ENCODE results near the gene UBE2I.

Gene UBE2I

DNA sequence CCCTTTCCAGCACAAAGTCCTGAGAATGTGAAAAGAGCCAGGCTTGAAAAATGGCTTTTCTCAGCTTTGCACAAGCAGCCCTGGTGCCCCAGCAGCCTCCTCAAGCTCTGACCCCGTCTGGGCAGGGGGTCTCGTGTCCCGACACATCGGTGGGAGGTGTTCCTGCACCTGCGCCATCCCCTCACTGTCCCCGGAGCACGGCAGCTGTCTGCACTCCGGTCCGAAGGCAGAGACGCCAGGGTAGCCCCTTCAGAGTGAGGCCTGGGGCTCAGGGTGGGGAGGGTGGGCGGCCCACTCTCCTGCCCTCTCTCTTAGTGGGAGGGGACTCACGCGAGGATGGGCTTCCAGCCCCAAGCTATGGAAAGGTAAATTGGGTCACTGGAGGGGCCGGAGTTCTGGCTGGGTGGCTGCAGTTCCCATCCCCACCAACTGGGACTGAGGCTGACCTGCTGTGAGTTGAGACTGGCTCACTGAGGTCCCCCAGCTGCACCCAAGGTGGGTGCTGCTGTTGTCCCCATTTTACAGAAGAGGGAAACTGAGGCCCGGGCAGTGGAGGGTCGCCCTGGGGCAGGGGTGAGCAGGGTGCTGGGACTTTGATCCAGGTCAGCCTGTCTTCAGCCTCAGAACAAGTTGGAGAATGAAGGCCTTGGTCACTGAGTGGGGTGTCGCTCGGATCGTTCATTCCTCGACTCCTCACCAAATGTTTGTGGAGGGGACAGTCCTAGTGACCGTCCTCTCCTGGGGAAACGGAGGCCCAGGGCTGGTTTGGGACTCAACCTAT lies 21.7 kb downstream of the UBE2I start:
- DNase-seq, result no peak

- DNase-seq, result no peak
These were observed 22.5 kb downstream of the UBE2I start for GRCh38 chr16:1331712-1332617.

- no peak for DNase-seq
These were observed 23.2 kb downstream of the UBE2I start for GRCh38 chr16:1332618-1333148.

- DNase-seq, result no peak
These were observed 23.8 kb downstream of the UBE2I start, which contains the start of gene BAIAP3 for GRCh38 chr16:1333149-1333812. Gene BAIAP3 (plus strand): TSS chr16:1333645. CDS start chr16:1338550, 4,905 bp downstream.

- no peak for DNase-seq
These were observed 24.6 kb downstream of the UBE2I start for GRCh38 chr16:1333854-1334700.

DNA sequence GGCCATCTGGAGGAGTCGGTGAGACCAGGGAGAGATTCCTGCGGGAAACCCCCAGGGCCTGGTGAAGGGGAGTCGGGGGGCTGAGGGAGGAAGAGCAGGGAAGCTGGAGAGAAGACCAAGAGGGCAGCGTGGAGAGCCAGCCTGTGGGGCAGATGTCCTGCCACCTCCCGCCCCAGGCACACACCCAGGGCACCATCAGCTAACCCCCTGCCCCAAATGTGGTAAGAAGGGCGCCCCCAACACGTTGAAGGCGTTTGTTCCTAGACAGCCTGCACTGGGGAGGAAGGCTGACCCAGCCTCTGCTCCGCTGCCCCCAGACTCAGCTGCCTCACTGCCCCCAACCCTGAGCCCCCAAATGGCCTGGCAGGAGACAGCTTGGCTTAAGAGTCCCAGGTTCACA lies 25.3 kb downstream of the UBE2I start:
- DNase-seq, result no peak

GRCh38 chr16:1335211-1335971 lies 26.0 kb downstream of the UBE2I start:
- DNase-seq, result no peak

DNA sequence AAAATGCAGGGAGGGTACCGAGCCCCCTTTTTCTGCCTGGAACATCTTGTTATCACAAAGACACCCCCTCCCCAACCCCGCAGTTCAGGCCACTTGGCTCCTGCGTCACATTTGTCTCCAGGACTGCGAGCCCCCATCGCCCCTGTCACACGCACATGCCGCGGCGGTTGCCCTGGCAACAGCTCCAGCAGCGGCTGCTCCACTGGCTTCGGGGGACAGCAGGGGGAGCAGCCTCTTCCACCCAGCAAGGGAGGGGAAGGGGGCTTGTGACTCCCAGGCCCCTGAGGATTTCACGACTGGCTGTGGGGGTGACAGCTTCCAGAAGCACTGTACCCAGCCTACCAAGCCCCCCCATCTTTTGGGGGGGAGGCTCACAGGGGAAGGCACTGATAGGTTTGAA lies 26.6 kb downstream of the UBE2I start:
- no peak for DNase-seq

DNA sequence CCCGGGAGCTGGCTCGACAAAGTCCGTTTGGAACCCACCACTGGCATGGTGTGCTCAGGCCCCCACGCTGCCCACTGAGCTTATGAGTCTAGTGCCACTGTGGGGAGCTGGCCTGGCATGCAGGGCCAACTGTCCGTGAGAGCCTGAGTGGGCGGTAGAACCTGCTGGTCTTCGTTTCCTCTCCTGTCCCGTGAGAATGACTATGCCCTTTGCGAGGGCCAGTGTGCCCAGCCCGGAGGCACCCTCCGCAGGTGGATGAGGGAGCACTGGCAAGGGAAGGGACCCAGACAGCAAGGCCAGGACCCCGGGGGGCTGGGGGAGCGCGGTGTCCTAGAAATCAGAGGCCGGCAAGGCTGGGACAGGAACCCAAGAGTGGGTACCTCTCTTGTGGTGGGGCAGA lies 27.2 kb downstream of the UBE2I start:
- DNase-seq, result no peak

- no peak for DNase-seq
These were observed 28.1 kb downstream of the UBE2I start for GRCh38 chr16:1337486-1337885.

DNA sequence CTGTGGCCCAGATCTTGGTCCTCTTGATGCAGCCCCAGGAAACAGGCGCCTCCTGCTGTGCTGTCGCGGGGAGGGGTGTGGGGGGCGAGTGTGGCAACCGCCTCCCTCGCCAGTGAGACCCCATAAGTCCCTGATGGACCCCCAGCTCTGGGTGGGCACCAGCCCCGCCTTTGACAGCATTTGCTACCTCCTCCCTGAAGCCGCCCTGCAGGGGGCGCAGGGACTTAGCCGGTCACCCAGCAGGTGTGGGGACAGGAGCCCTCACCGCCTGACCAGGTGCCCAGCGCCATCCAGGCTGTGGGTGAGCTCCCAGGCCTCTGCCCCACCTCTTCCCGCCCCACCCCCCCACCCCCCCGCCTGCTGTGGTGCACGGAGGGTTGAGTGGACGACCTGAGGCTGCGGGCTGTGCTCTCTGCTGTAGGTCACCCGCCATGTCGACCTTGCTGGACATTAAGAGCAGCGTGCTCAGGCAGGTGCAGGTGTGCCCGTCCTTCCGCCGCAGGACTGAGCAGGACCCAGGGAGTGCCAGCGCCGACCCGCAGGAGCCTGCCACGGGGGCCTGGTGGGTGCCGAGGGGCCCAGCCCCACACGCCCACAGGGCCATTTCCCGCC lies 28.8 kb downstream of the UBE2I start:
- no peak for DNase-seq

GRCh38 chr16:1338855-1339675 lies 29.6 kb downstream of the UBE2I start:
- DNase-seq, result no peak

- DNase-seq, result no peak
These were observed 31.5 kb downstream of the UBE2I start for GRCh38 chr16:1340730-1341494.

DNA sequence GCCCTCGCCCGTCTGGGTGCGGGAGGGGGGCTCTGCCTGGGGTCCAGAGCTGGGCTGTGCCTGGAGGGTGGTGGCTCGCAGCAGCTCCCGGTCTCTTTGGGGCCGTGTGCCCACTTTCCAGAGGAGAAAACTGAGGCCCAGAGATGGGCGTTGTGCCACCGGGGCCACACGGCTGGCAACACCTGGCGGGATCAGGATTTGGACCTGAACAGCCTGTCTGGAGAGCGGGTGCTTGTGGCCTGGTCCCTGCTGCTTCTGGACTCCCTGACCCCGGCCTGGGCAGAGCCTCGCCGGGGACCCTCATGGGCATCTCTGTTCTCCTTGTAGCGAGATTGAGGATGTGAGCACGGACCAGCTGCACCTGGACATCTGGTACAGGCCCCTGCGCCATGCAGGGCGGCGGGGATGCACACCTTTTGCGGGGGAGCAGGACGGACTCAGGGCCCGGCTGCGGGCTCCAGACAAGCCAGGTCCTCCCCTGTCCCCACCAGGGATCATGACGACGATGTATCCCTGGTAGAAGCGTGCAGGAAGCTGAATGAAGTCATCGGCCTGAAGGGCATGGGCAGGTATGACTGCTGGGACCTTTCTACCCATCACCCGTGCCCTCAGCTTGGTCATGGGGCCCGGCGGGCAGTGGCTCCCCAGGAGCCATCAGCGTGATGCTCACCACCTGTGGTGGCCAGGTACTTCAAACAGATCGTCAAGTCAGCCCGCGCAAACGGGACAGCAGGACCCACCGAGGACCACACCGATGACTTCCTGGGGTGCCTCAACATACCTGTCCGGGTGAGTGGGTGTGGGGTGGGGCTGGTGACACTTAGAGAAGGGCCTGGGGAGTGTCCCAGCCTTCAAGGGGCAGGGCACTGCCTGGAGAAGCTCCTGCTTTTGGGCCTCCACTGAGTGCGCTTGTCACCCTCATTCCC lies 32.3 kb downstream of the UBE2I start:
- DNase-seq, result no peak

GRCh38 chr16:1342526-1343427 lies 33.3 kb downstream of the UBE2I start:
- peak; percentile 96 for DNase-seq

GRCh38 chr16:1343428-1344242 lies 34.2 kb downstream of the UBE2I start:
- DNase-seq, result no peak

All from NCI-H1694 (cell line).